GM12801 (cell line): ENCODE data around the gene PSMG3.

Source experiments
- TF ChIP-seq, protein P1 (sequence below): IDR thresholded peaks from one replicate; pipeline ENCODE4 v1.5.1; 2011; ENCODE audit warnings: control low read depth; ENCODE audit not compliant: insufficient read length; ENCODE audit errors: extremely low read depth

PSMG3 gene

GRCh38 chr7:1531979-1532455 lies 37.8 kb downstream of the PSMG3 start:
- TF ChIP-seq, protein P1, sequence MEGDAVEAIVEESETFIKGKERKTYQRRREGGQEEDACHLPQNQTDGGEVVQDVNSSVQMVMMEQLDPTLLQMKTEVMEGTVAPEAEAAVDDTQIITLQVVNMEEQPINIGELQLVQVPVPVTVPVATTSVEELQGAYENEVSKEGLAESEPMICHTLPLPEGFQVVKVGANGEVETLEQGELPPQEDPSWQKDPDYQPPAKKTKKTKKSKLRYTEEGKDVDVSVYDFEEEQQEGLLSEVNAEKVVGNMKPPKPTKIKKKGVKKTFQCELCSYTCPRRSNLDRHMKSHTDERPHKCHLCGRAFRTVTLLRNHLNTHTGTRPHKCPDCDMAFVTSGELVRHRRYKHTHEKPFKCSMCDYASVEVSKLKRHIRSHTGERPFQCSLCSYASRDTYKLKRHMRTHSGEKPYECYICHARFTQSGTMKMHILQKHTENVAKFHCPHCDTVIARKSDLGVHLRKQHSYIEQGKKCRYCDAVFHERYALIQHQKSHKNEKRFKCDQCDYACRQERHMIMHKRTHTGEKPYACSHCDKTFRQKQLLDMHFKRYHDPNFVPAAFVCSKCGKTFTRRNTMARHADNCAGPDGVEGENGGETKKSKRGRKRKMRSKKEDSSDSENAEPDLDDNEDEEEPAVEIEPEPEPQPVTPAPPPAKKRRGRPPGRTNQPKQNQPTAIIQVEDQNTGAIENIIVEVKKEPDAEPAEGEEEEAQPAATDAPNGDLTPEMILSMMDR: no peak

- TF ChIP-seq, protein P1: no peak
Observed at GRCh38 chr7:1531263-1531978, 38.4 kb downstream of the PSMG3 start.

DNA sequence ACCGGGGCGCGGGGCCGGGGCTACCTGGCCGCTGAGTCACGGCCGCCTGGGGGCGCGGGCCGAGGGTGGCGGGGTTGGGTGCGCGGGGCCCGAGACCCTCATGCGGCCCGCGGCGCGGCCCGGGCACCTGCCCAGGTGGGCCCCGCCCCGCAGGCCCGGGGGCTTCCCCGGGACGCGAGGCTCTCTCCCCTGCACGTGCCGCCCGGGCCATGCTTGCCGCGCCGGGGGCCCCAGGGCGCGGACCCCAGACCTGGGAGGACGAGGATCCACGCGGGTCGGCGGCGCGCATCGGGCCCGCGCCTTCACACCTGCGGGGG lies 38.9 kb downstream of the PSMG3 start:
- TF ChIP-seq, protein P1: no peak

DNA sequence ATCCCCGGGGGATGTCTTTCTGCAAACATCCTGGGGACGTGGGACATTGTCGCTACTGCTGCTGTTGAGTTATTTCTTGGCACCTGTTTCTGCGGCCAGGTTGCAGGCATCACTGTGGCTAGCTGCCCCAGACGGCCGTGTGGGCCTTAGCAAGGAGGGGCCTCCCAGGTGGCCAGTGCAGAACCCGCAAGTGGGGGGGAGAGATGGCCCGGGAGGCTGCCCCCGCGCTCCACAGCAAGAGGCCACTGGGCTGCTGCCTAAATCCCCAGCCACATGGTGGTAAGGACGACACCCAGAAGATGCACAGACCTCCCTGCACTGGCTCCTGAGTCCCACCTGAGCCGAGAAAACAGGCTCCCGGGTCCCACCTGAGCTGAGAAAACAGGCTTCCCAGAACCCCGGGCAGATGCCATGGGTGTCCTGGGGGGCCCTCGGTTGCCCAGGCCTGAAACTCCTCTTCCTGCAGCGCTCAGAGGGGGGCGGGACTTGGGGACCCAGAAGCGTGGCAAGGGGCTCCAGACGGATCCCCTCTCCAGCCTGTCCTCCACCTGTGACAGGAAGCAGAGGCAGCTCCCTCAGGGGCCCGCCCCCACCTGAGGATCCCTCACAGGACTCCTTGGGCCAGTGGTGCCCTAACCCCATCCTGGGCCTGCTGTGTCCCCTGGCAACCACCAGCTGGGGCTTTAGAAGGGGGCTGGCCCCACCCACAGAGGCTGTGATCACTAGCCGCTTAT lies 40.3 kb downstream of the PSMG3 start:
- TF ChIP-seq, protein P1: no peak

DNA sequence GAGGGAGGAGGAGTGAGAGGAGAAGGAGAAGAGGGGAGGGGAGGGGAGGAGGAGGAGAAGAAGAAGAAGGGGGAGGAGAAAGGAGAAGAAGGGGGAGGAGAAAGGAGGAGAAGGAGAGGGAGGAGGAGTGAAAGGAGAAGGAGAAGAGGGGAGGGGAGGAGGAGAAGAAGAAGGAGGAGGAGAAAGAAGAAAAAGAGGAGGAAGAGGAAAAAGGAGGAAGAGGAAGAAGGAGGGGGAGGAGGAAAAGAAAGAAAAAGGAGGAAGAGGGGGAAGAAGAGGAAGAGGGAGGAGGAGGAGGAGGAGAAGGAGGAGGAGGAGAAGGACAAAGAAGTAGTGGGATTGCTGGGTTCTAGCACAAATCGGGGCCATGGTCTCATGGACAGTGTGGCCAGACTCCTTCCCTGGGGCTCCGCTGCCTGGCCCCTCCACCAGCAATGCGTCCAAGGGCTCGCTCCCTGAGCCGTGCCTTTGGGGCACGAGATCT lies 43.5 kb downstream of the PSMG3 start:
- TF ChIP-seq, protein P1: no peak

DNA sequence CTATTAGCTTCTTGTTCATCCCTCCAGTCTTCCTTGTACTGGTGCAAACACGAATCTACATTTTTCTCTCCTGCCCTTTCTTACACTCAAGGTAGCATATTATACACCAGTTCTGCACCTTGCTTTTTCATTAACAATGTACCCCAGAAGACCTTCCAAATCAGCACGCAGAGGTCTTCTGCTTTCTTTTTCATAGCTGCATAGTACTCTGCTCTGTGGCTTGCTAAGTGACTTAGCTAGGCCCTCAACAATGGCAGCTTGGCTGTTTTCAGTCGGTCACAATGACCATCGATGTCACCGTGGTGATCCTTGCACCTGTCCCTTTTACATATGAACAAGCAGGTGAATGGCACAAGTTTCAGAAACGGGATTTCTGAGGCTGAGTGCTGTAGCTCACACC lies 44.4 kb downstream of the PSMG3 start:
- TF ChIP-seq, protein P1: no peak

DNA sequence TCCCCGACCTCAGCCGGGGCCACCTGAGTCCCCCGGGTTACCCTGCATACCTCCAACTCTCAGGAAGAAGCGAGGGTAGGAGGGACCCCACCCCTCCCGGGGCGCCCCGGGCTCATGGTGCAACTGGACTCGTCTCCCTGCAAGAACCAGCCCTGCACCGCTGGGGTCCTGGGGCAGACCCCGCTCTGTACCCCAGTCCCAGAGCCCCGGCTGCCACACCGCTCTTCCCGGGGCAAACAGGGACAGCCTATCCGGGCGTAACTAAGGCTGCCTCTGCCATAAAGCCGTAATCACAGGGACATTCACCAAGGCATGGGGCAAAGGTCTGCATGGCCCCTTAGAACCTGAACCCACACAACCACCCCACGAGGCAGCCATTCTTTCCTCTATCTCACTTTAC lies 46.0 kb downstream of the PSMG3 start:
- TF ChIP-seq, protein P1: no peak
